Measurements from ENCODE around the gene TMEM167B. TPM values are rescaled to one million over a fixed set of nuclear protein-coding genes. Genes with fewer than 3 reads are reported as not detected.

TMEM167B gene
- total RNA-seq, 4 donors from 2014 or later = 22.2 to 29.2 (median 24.8) TPM

DNA sequence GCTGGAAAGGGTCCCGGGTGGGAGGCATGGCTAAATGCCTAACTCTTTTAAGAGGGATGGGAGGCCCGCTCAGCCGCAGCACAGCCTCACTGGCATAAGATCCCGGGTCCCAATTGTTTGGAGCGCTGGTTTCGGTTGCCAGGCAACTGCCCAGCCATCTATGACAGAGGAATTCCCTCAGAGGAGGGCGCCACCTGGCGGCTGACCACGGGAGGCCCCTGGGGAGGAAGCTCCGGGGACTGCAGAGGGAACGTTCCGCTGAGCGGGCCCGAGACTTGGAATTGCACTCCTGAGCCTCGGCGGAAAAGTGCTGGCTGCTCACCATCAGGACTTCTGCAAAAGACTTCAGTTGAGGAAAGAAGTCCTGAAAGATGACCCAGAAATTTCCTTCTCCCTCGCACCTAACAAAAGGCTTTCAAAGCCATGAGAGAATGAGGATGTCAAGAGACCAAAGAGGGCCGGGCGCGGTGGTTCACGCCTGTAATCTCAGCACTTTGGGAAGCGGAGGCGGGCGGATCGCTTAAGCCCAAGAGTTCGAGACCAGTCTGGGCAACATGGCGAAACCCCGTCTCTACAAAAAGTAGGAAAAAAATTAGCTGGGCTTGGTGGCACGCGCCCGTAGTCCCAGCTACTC lies 22.2 kb downstream of the TMEM167B start:
- ATAC-seq (ENCODE audit: low FRiP score) (peak; percentile 92), DNase-seq (ENCODE audit: low spot score) (peak; percentile 98)
- TF ChIP-seq, protein P1, sequence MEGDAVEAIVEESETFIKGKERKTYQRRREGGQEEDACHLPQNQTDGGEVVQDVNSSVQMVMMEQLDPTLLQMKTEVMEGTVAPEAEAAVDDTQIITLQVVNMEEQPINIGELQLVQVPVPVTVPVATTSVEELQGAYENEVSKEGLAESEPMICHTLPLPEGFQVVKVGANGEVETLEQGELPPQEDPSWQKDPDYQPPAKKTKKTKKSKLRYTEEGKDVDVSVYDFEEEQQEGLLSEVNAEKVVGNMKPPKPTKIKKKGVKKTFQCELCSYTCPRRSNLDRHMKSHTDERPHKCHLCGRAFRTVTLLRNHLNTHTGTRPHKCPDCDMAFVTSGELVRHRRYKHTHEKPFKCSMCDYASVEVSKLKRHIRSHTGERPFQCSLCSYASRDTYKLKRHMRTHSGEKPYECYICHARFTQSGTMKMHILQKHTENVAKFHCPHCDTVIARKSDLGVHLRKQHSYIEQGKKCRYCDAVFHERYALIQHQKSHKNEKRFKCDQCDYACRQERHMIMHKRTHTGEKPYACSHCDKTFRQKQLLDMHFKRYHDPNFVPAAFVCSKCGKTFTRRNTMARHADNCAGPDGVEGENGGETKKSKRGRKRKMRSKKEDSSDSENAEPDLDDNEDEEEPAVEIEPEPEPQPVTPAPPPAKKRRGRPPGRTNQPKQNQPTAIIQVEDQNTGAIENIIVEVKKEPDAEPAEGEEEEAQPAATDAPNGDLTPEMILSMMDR (IDR thresholded peaks at IDR 0.05) = peak in 2 of 3 donors; percentile 61 to 82

DNA sequence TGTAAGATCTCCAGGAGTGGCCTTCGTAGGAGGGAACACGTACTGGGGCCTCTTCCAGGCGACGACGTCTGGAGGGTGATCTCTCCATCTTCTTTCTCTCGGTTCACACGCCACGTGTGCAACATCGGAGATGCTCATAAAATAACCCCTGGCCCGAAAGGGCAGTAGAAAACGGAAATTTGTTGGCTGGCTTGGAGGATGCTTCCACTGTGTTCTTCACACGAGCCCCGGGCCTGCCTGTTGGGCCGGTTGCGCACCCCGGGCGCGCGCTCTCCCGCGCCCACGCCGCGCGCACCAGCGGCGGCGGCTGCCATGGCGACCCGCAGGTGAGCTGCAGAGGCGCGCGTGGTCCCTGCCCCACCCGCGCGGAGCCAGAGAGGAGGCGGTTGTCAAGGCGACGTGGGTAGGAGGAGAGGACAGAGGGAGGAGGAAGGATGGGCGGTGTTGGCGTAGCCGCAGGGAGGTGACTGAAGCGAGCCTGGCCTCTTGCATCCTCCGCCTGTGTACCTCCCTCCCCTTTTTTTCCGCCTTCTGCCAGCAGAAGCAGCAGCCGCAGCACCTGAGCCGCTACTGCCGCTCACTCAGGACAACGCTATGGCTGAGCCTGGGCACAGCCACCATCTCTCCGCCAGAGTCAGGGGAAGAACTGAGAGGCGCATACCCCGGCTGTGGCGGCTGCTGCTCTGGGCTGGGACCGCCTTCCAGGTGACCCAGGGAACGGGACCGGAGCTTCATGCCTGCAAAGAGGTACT lies 23.2 kb downstream of the TMEM167B start, which contains the start of gene ELAPOR1:
Gene ELAPOR1, plus strand, starts transcription at position 526 of the 752 bp plus-strand sequence. Its CDS starts 69 bp downstream, at position 595.
- DNase-seq (ENCODE audit: low spot score) (no peak), ATAC-seq (ENCODE audit: low FRiP score) (peak; percentile 28)
- TF ChIP-seq, protein P1 (IDR thresholded peaks at IDR 0.05) = no peak

DNA sequence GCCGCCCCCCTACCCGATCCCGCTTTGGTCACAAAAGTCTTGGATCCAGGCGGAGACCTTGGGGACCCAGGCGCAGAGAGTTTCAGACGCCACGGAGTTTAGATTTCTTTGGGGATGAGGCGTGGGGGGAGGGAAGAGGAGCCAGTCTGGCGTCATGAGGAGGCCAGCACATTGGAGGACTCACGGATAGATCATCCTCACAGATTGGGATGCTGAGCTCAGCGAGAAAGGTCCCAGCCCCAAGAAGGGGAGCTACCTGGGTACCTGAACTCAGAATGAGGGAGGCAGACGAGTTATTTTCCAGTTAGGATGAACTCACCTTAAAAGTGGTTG lies 23.7 kb downstream of the TMEM167B start:
- no peak for DNase-seq (ENCODE audit: low spot score)
- TF ChIP-seq, protein P1 (IDR thresholded peaks at IDR 0.05) = no peak
- ATAC-seq (ENCODE audit: low FRiP score) = no peak

DNA sequence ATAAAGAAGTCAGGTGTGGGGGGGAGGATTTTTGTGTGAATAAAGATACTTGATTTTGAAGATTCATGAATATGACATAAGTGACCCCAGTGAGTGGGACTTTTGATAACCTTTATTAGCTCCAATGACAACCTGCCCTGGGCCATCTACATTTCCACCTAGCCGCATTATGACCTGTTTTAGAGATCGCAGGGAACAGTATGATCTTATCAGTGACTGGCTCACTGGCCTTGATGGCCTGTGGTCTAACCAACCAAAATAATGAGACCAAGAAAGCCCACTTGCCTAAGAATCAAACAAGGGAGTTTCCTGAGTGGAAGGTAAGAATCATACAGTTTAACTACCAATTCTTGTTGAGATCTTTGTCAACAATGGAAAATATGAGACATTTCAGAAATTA lies 25.1 kb downstream of the TMEM167B start:
- DNase-seq (ENCODE audit: low spot score) = no peak
- TF ChIP-seq, protein P1 (IDR thresholded peaks at IDR 0.05) = no peak
- ATAC-seq (ENCODE audit: low FRiP score) = no peak

- DNase-seq (ENCODE audit: low spot score) (no peak), ATAC-seq (ENCODE audit: low FRiP score) (no peak)
- TF ChIP-seq, protein P1 (IDR thresholded peaks at IDR 0.05) = no peak
Observed at GRCh38 chr1:109116286-109116685, 25.7 kb downstream of the TMEM167B start.

- ATAC-seq (ENCODE audit: low FRiP score) = no peak
- TF ChIP-seq, protein P1 (IDR thresholded peaks at IDR 0.05) = no peak
- DNase-seq (ENCODE audit: low spot score) = no peak
Observed at GRCh38 chr1:109118089-109118488, 27.5 kb downstream of the TMEM167B start.

DNA sequence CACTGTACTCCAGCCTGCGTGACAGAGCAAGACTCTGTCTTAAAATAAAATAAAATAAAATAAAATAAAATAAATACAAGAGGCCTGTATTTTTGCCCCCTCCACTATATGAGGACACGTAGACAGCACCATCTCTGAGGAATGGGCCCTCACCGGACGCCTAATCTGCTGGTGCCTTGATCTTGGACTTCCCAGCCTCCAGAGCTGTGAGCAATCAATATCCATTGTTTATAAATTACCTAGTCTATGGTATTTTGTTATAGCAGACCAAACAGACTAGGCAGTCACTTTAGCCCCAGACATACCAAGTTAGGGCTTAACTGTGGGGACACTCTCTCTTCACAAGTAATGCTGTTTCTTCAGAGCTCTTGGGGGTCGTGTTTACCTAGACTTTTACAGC lies 29.8 kb downstream of the TMEM167B start:
- no peak for DNase-seq (ENCODE audit: low spot score)
- ATAC-seq (ENCODE audit: low FRiP score) = no peak
- TF ChIP-seq, protein P1 (IDR thresholded peaks at IDR 0.05) = no peak

All from omental fat pad (tissue), 4 donors.